IPS-18a (cell line): ENCODE results near the gene SEPTIN5.

Experiments used
- H3K27ac ChIP-seq: one replicate; pipeline ENCODE4 v1.5.1; 2013; ENCODE audit warnings: low read length
- H3K27me3 ChIP-seq: one replicate; pipeline ENCODE4 v1.6.1; 2013; ENCODE audit warnings: mild to moderate bottlenecking, low read length; ENCODE audit not compliant: control insufficient read depth, insufficient read depth
- H3K36me3 ChIP-seq: one replicate; pipeline ENCODE4 v1.6.1; 2013; ENCODE audit warnings: low read depth, low read length; ENCODE audit not compliant: control insufficient read depth
- H3K4me1 ChIP-seq: one replicate; pipeline ENCODE4 v1.6.1; 2013; ENCODE audit warnings: low read depth, low read length; ENCODE audit not compliant: control insufficient read depth
- H3K4me3 ChIP-seq: one replicate; pipeline ENCODE4 v1.5.1; 2013; ENCODE audit warnings: low read length
- H3K9ac ChIP-seq: one replicate; pipeline ENCODE4 v1.6.1; 2013; ENCODE audit warnings: mild to moderate bottlenecking, low read length, moderate library complexity
- H3K9me3 ChIP-seq: one replicate; pipeline ENCODE4 v1.6.1; 2013; ENCODE audit warnings: low read depth, low read length; ENCODE audit not compliant: control insufficient read depth

SEPTIN5 gene

DNA sequence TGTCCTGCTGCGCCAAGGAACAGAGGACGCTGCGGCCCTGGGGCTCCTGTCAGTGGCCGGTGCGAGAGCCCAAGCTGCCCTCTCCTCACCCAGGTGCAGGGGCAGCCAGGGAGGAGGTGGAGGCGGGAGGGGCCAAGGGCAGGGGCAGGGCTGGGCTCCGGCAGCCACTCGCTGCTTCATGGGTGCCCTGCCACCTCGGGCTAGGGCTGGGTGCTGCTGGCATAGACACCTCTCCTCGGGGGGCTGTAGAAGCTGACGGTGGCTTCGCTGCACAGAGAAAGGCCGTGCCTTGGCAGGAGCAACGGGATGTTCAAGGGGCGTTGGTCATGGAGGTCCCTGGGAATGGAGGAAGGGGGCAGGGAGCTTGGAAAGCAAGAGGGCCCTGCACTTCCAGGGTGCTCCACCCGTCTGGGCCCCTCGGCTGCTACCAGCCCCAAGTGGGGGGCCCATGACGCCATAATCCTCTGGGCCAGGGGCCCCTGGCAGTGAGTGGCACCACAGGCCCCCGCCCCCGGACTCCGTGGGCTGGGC lies 44.7 kb downstream of the SEPTIN5 start:
- Histone ChIP-seq H3K27ac (no peak overlapping the region), H3K36me3 (no peaks in the 10 kb centered on the region), H3K9me3 (no peaks in the 10 kb centered on the region), H3K4me1 (peaks cover 13% of the 10 kb centered on the region), H3K9ac (no peak overlapping the region), H3K27me3 (peaks cover 95% of the 10 kb centered on the region), H3K4me3 (no peak overlapping the region)

- Histone ChIP-seq H3K36me3 (no peaks in the 10 kb centered on the region), H3K27ac (no peak overlapping the region), H3K4me3 (no peak overlapping the region), H3K4me1 (peaks cover 14% of the 10 kb centered on the region), H3K9ac (no peak overlapping the region), H3K27me3 (peaks cover 95% of the 10 kb centered on the region), H3K9me3 (no peaks in the 10 kb centered on the region)
Observed at GRCh38 chr22:19759427-19760057, 45.2 kb downstream of the SEPTIN5 start.

- Histone ChIP-seq H3K4me3 (no peak within 1 kb of the TSS), H3K27me3 (peaks cover 95% of the 10 kb centered on the region), H3K9ac (no peak within 1 kb of the TSS), H3K36me3 (no peaks in the 10 kb centered on the region), H3K9me3 (no peaks in the 10 kb centered on the region), H3K4me1 (peaks cover 22% of the 10 kb centered on the region), H3K27ac (no peak within 1 kb of the TSS)
Observed at GRCh38 chr22:19760058-19760950, 46.0 kb downstream of the SEPTIN5 start, which contains the start of gene TBX1. Gene TBX1, plus strand, starts transcription at chr22:19760778. Its CDS starts 66 bp downstream, at chr22:19760844.

GRCh38 chr22:19760951-19761724 lies 46.8 kb downstream of the SEPTIN5 start:
- H3K36me3 ChIP-seq, result no peaks in the 10 kb centered on the region
- no peak overlapping the region for H3K9ac ChIP-seq
- H3K4me1 ChIP-seq, result peaks cover 20% of the 10 kb centered on the region
- peaks cover 95% of the 10 kb centered on the region for H3K27me3 ChIP-seq
- no peak overlapping the region for H3K4me3 ChIP-seq
- H3K9me3 ChIP-seq, result no peaks in the 10 kb centered on the region
- H3K27ac ChIP-seq, result no peak overlapping the region

- Histone ChIP-seq H3K27ac (no peak overlapping the region), H3K27me3 (peaks cover 95% of the 10 kb centered on the region), H3K4me3 (no peak overlapping the region), H3K9me3 (no peaks in the 10 kb centered on the region), H3K36me3 (no peaks in the 10 kb centered on the region), H3K4me1 (peaks cover 20% of the 10 kb centered on the region), H3K9ac (no peak overlapping the region)
Observed at GRCh38 chr22:19761725-19762567, 47.6 kb downstream of the SEPTIN5 start.

GRCh38 chr22:19762568-19763457 lies 48.5 kb downstream of the SEPTIN5 start:
- no peak overlapping the region for H3K4me3 ChIP-seq
- H3K9me3 ChIP-seq, result no peaks in the 10 kb centered on the region
- H3K4me1 ChIP-seq, result peaks cover 23% of the 10 kb centered on the region
- H3K36me3 ChIP-seq, result no peaks in the 10 kb centered on the region
- H3K27me3 ChIP-seq, result peaks cover 95% of the 10 kb centered on the region
- no peak overlapping the region for H3K27ac ChIP-seq
- H3K9ac ChIP-seq, result no peak overlapping the region

- H3K27ac ChIP-seq, result no peak overlapping the region
- H3K27me3 ChIP-seq, result peaks cover 95% of the 10 kb centered on the region
- no peak overlapping the region for H3K9ac ChIP-seq
- H3K4me1 ChIP-seq, result peaks cover 27% of the 10 kb centered on the region
- no peaks in the 10 kb centered on the region for H3K9me3 ChIP-seq
- H3K36me3 ChIP-seq, result no peaks in the 10 kb centered on the region
- H3K4me3 ChIP-seq, result no peak overlapping the region
Observed at GRCh38 chr22:19763458-19764298, 49.4 kb downstream of the SEPTIN5 start.

DNA sequence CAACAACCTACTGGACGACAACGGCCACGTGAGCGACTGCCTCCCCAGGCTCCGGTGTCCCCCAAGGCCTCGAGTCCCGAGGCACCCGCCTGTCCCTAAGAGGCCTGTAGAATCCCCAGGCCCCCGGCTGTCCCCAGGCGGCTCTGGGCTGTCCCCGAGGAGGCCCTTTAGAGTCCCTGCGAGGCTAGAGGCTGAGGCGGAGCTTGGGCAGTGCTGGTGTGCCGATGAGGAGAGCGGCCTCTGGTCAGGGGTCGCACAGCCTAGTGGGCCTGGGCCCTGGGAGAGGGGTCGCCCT lies 49.9 kb downstream of the SEPTIN5 start:
- Histone ChIP-seq H3K27ac (no peak overlapping the region), H3K9ac (no peak overlapping the region), H3K4me1 (peaks cover 27% of the 10 kb centered on the region), H3K36me3 (no peaks in the 10 kb centered on the region), H3K4me3 (no peak overlapping the region), H3K27me3 (peaks cover 95% of the 10 kb centered on the region), H3K9me3 (no peaks in the 10 kb centered on the region)

DNA sequence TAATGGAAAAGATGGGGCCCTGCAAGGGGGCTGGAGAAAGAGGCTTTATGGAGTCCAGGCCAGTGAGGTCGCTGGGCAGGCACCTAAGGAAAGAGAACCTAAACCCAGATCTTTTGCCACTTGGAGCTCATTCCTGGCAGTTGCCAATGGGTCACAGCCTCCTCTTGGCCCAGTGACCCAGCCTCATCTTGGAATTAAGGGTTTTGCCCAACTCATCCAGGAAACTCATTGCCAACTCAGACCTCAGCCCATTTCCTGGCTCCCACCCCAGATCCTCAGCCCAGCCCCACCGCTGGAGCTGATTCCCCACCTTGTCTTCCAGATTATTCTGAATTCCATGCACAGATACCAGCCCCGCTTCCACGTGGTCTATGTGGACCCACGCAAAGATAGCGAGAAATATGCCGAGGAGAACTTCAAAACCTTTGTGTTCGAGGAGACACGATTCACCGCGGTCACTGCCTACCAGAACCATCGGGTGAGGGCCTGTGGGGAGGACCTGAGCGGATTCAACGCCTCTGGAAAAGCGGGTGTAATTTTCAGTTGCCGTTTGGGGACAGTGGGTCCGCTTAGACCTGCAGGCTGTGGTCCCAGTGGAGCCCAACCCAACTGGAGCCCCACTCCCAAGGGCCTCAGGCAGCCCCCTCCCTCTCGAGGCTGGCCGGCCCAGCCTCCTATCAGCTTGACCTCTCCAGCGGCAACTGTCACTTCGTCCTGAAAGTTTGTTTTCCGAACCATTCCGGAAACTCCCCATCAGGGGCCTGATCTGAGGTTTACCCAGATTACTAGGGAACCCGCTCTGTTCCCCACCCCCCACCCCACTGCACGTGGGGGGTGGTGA lies 50.6 kb downstream of the SEPTIN5 start:
- Histone ChIP-seq H3K27me3 (peaks cover 95% of the 10 kb centered on the region), H3K9ac (no peak overlapping the region), H3K4me3 (peak overlapping the region; percentile 22), H3K36me3 (no peaks in the 10 kb centered on the region), H3K9me3 (no peaks in the 10 kb centered on the region), H3K4me1 (peaks cover 27% of the 10 kb centered on the region), H3K27ac (no peak overlapping the region)
